GM10847 (cell line): ENCODE results near the gene ELAVL3.

Experiments
- POLR2A ChIP-seq: IDR thresholded peaks from 2 replicates; pipeline ENCODE4 v1.6.1; 2011; ENCODE audit not compliant: insufficient read length; ENCODE audit errors: extremely low read depth

Gene ELAVL3

DNA sequence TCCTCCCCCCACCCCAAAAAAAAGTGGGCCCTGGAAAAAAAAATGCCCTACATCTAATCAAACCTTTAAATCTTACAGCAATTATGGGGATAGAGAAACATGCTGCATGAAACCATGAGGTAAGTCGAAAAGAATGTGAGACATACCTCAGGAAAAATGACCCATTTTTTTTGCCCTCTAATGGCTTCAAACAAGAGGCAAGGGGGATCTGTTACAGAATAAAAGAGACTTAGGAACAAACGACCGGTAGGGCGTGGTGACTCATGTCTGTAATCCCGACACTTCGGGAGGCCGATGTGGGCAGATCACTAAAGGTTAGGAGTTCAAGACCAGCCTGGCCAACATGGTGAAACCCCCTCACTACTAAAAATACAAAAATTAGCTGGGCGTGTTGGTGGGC lies 70.2 kb downstream of the ELAVL3 start:
- TF ChIP-seq POLR2A, result no peak

DNA sequence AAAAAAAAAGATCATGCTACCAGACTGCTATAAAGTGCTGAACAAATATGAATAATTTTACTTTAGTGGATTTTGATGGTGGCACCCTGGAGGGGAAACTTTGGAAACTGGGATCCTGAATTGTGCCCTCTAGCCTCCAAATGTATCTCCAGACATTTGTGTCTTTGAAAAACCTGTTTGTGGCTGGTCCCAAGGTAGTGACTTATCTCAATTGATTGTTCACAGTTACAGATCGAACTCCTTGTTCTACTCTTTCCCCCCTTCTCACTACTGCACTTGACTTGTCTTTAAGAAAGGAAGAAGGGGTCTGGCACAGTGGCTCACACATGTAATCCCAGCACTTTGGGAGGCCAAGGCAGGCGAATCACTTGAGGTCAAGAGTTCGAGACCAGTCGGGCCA lies 72.3 kb downstream of the ELAVL3 start:
- no peak for TF ChIP-seq POLR2A

DNA sequence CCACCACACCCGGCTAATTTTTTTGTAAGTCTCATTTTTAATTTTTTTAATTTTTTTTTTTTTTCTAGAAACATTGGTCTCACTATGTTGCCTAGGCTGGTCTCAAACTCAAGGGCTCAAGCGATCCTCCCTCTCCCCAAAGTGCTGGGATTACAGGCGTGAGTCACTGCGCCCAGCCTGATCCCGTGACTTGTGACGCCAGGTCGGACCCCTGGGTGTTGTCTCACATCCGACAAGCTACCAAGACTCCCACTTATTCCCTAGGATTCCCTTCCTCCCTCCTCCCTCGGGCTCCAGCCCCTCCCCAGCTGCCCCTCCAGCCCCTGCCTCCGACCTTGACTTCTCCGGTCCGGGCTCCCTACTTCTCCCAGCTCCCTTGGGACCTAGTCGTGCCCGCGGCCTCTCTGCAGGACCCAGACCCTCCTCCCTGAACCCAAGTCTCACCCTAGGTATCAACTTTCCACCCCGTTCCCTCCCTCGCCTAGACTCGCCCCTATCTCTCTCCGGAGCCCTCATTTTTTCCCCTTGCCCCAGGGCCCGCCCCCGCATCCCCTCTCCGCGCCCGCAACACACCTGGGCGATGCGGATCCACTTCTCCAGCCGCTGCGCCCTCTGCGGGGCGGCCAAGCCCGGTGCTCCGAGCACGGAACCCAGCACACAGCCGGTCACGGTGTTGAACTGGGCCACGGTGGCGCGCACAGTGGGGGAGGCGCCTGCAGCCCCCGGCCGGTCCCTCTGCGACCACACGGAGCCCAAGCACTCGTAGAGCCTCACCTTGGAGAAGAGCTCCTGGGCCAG lies 74.8 kb downstream of the ELAVL3 start:
- TF ChIP-seq POLR2A, result no peak

DNA sequence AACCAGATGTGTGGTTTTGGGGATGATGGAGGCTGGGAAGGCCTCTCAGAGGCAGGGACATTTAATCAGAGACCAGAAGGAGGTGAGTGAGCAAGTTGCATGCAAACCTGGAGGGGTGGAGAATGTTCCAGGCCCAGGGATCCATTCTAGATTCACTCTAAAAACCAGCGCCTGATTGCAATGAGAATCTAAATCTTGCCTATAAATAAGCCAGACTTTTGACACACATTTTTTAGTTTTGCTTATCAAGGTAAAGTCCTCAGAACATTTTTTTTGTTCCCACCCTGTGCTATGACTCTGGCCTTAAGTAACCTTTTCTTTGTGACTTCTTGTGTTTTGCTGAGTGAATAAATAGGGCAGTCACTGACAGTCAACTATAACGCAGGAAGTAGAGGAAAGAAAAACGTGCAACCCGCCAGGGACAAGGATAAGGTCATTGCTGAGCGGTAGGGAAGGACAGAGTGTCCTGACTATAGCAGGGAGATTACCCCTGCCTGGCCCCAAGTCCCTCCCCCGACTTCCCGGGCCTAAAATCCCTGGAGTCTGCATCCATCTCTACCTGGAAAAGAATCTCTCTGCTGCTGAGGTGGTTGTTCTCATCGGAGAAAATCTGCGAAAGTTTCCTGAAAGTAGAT lies 76.1 kb downstream of the ELAVL3 start:
- no peak for TF ChIP-seq POLR2A

DNA sequence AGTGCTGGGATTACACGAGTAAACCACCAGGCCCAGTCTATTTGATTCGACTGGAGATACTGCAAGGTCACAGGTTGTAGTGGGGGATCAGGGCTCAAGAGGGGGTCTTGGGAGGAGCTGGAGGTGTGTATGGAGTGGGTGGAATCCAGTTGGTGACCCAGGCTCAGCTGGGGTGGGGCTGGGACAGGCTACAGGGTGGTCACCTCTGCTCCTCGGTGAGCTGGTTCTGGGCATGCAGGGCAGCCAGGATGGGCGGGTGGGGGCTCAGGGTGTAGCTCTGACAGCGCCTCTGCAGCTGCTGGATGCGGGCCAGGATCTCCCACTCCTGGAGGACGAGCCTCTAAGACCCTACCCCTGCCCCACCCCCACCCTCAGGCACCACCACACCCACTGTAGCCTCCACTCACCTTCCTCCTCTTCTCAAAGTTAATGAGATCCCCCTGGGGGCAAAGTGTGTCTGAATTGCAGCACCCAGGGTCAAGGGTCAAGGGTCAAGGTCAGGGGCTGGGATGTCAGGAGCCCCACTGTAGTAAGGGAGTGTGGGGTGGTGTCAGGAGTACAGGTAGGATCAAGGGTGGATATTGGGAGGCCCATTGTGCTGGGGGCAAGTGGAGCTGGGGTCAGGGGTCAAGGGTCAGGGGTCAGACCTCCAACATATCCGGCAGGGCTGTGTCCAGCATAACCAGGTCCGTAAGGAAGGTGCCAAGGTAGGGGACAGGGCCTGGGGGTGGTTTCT lies 78.9 kb downstream of the ELAVL3 start:
- TF ChIP-seq POLR2A, result no peak
